ENCODE measurements around the gene RRP36. TPM values are rescaled to one million over a fixed set of nuclear protein-coding genes. Genes with fewer than 3 reads are reported as not detected.

The RRP36 gene
- total RNA-seq, 1 experiment from 2014 or later, result 133 TPM

DNA sequence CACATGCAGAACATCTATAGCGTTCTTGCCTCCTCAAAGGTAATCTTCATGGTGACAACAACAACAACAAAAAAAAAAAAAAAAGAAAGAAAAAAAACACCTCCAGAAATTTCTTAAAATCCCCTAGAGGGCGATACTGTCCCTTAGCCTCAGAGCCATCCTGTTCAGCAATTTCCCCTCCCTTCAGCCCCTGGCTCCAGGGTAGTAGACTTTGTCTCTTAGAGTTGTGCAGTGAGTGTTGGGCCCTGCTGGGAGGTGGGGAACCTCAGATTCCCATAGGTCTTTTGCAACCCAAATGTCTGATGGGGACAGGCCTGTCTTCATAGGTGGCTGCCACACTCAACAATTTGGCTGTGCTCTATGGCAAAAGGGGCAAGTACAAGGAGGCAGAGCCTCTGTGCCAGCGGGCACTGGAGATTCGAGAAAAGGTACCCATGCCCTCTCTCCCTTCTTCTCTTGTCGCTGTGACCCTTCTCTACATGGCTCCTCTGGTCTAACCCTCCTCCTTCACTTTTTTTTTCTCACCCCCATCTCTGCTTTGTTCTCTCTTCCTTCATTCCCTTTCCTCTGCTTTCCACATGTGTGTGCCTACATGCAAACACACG is 48.7 kb downstream of the RRP36 start:
- ATAC-seq (peak; percentile 67), DNase-seq (peak; percentile 56)
- H3K79me2 ChIP-seq (ENCODE audit: low read length), result no peaks in the 10 kb centered on the region
- no peak overlapping the region for H3K4me2 ChIP-seq (ENCODE audit: low read length)
- no TSS peak for BruUV-seq (replicated peaks)
- ChIA-PET POLR2A (ENCODE audit: unreplicated experiment) (no interaction called here), CTCF (no interaction called here)
- no peak overlapping the region for H3K27ac ChIP-seq (ENCODE audit: low read length)
- no peak overlapping the region for H3K9ac ChIP-seq (ENCODE audit: low read length)
- no peak overlapping the region for H3K4me3 ChIP-seq (ENCODE audit: low read length)
- intact Hi-C loops (cut with micrococcal nuclease), result loop anchor here (1.0 kb wide), 2 partner anchors 59 to 73 kb away; no protein-coding TSS in a partner anchor
- no peaks in the 10 kb centered on the region for H4K20me1 ChIP-seq (ENCODE audit: low read length)
- TF ChIP-seq EZH2phosphoT487 (IDR thresholded peaks at IDR 0.05; ENCODE audit: borderline replicate concordance, low read length) (no peak), EZH2 (IDR thresholded peaks at IDR 0.05; ENCODE audit: low read length, unreplicated experiment) (no peak)
- TF ChIP-seq, protein P1, sequence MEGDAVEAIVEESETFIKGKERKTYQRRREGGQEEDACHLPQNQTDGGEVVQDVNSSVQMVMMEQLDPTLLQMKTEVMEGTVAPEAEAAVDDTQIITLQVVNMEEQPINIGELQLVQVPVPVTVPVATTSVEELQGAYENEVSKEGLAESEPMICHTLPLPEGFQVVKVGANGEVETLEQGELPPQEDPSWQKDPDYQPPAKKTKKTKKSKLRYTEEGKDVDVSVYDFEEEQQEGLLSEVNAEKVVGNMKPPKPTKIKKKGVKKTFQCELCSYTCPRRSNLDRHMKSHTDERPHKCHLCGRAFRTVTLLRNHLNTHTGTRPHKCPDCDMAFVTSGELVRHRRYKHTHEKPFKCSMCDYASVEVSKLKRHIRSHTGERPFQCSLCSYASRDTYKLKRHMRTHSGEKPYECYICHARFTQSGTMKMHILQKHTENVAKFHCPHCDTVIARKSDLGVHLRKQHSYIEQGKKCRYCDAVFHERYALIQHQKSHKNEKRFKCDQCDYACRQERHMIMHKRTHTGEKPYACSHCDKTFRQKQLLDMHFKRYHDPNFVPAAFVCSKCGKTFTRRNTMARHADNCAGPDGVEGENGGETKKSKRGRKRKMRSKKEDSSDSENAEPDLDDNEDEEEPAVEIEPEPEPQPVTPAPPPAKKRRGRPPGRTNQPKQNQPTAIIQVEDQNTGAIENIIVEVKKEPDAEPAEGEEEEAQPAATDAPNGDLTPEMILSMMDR (conservative IDR thresholded peaks at IDR 0.05; ENCODE audit: low read depth, low read length), result peak; percentile 76
- no peaks in the 10 kb centered on the region for H3F3A ChIP-seq (ENCODE audit: low read length, unreplicated experiment)
- H3K4me1 ChIP-seq (ENCODE audit: insufficient read depth, low read length), result no peaks in the 10 kb centered on the region
- no peak overlapping the region for H2AFZ ChIP-seq (ENCODE audit: low read length)
- H3K36me3 ChIP-seq (ENCODE audit: low read depth, low read length), result no peaks in the 10 kb centered on the region
- no peaks in the 10 kb centered on the region for H3K27me3 ChIP-seq (ENCODE audit: low read length)
- no peaks in the 10 kb centered on the region for H3K9me2 ChIP-seq (replicated peaks; ENCODE audit: low read length)
- H3K9me3 ChIP-seq (ENCODE audit: low read length), result no peaks in the 10 kb centered on the region

DNA sequence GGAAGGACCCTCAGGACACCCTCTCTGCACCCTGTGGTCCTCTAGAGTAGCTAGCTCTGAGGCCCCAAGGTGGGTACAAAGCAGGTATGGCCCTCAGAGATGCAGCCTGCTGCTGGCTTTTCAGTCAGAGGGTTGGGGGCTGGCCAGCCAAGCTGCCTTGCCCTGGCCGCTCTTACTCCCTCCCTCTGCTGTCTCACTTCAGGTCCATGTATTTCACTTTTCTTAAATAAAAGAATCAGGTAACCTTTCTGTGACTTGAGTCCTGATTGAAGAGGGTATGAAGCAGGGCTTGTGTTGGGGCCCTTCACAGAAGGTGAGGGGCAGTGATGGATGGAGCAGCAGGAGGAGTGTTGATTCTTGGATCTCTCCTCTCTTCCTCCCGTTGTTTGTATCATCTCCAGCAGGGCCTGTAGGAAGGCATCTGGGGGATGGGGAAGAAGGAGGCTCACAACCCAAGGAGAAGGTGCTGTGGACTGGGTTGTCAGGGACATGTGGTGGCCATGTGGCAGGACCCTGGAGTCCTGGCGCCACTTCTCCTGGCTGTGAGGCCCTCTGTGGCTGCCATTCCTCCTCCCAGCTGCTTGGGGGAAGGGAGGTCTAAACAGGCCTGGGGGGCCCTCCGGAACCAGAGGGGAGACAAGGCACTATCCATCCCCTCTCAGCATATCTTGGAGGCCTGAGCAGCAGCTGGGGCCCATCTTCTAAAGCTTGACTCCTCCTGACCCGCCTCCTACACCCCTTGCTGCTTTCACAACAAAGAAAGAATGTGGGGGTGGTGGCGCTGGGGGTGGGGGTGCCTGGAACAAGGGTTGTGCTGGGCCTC is 53.6 kb downstream of the RRP36 start:
- Histone ChIP-seq H3K4me3 (ENCODE audit: low read length) (no peak overlapping the region), H3K9me3 (ENCODE audit: low read length) (no peaks in the 10 kb centered on the region), H4K20me1 (ENCODE audit: low read length) (no peaks in the 10 kb centered on the region), H3K79me2 (ENCODE audit: low read length) (peaks cover 37% of the 10 kb centered on the region), H3K4me1 (ENCODE audit: insufficient read depth, low read length) (peaks cover 10% of the 10 kb centered on the region; the same call in 1 of the 2 replicates), H3K4me2 (ENCODE audit: low read length) (no peak overlapping the region), H3F3A (ENCODE audit: low read length, unreplicated experiment) (no peaks in the 10 kb centered on the region), H3K36me3 (ENCODE audit: low read depth, low read length) (no peaks in the 10 kb centered on the region), H3K27ac (ENCODE audit: low read length) (no peak overlapping the region), H2AFZ (ENCODE audit: low read length) (no peak overlapping the region), H3K27me3 (ENCODE audit: low read length) (no peaks in the 10 kb centered on the region), H3K9me2 (replicated peaks; ENCODE audit: low read length) (no peaks in the 10 kb centered on the region), H3K9ac (ENCODE audit: low read length) (no peak overlapping the region)
- POLR2A ChIA-PET (ENCODE audit: unreplicated experiment), result no interaction called here
- no peak for DNase-seq
- no peak for ATAC-seq
- intact Hi-C loops (cut with micrococcal nuclease), result no loop called here
- CTCF ChIA-PET, result no interaction called here
- TF ChIP-seq, protein P1 (conservative IDR thresholded peaks at IDR 0.05; ENCODE audit: low read depth, low read length), result no peak
- TF ChIP-seq EZH2phosphoT487 (IDR thresholded peaks at IDR 0.05; ENCODE audit: borderline replicate concordance, low read length) (no peak), EZH2 (IDR thresholded peaks at IDR 0.05; ENCODE audit: low read length, unreplicated experiment) (no peak)
- no TSS peak for BruUV-seq (replicated peaks)
